Trophoblast cell (in vitro differentiated cells and primary cell): ENCODE results near the gene TTLL11.
A peak's percentile ranks its signal among the peaks of the same experiment; 100 is the strongest.

Source experiments
- DNase-seq, 2 donors: peaks; one replicate each; pipeline ENCODE4 v3.0.0-alpha.2; 2016
- H2AFZ ChIP-seq: 2 replicates; pipeline ENCODE4 v1.6.1; 2013; ENCODE audit warnings: low read length, moderate library complexity, mild to moderate bottlenecking; ENCODE audit not compliant: insufficient read depth, poor library complexity
- H2AK5ac ChIP-seq: 2 replicates; pipeline ENCODE4 v1.6.1; 2013; ENCODE audit warnings: mild to moderate bottlenecking, low read length
- H2BK120ac ChIP-seq: 2 replicates; pipeline ENCODE4 v1.6.1; 2013; ENCODE audit warnings: low read length, mild to moderate bottlenecking, moderate library complexity; ENCODE audit not compliant: insufficient read depth, poor library complexity
- H2BK12ac ChIP-seq: 2 replicates; pipeline ENCODE4 v1.6.1; 2013; ENCODE audit warnings: mild to moderate bottlenecking, low read length, moderate library complexity
- H2BK5ac ChIP-seq: 2 replicates; pipeline ENCODE4 v1.6.1; 2013; ENCODE audit warnings: low read length, low read depth, moderate library complexity, mild to moderate bottlenecking; ENCODE audit not compliant: poor library complexity
- H3K14ac ChIP-seq: 2 replicates; pipeline ENCODE4 v1.6.1; 2013; ENCODE audit warnings: mild to moderate bottlenecking, low read length
- H3K18ac ChIP-seq: 2 replicates; pipeline ENCODE4 v1.6.1; 2013; ENCODE audit warnings: mild to moderate bottlenecking, low read length
- H3K23ac ChIP-seq: 2 replicates; pipeline ENCODE4 v1.6.1; 2013; ENCODE audit warnings: low read length
- H3K27ac ChIP-seq: 2 replicates; pipeline ENCODE4 v1.5.1; 2013; ENCODE audit warnings: low read depth, mild to moderate bottlenecking, inconsistent platforms, low read length, moderate library complexity
- H3K27me3 ChIP-seq: 2 replicates; pipeline ENCODE4 v1.6.1; 2013; ENCODE audit warnings: inconsistent platforms, mild to moderate bottlenecking, low read length, moderate library complexity; ENCODE audit not compliant: insufficient read depth
- H3K36me3 ChIP-seq, 2 experiments: 1 replicate in 1 of 2; 2 replicates in 1 of 2; pipeline ENCODE4 v1.6.1; 2013; ENCODE audit warnings: low read length in 2 of 2, mild to moderate bottlenecking in 2 of 2, moderate library complexity in 1 of 2; ENCODE audit not compliant: insufficient read depth in 2 of 2, control insufficient read depth in 1 of 2
- H3K4ac ChIP-seq: 2 replicates; pipeline ENCODE4 v1.6.1; 2013; ENCODE audit warnings: low read depth, mild to moderate bottlenecking, low read length, moderate library complexity
- H3K4me1 ChIP-seq, 2 experiments: 1 replicate in 1 of 2; 2 replicates in 1 of 2; pipeline ENCODE4 v1.6.1; 2013; ENCODE audit warnings: low read length in 2 of 2, mild to moderate bottlenecking in 2 of 2, moderate library complexity in 1 of 2; ENCODE audit not compliant: insufficient read depth in 2 of 2, control insufficient read depth in 1 of 2
- H3K4me2 ChIP-seq: 2 replicates; pipeline ENCODE4 v1.6.1; 2013; ENCODE audit warnings: inconsistent platforms, mild to moderate bottlenecking, low read length, moderate library complexity
- H3K4me3 ChIP-seq: 2 replicates; pipeline ENCODE4 v1.5.1; 2013; ENCODE audit warnings: mild to moderate bottlenecking, low read depth, low read length, inconsistent platforms
- H3K79me1 ChIP-seq: one replicate; pipeline ENCODE4 v1.6.1; 2013; ENCODE audit warnings: low read length
- H3K79me2 ChIP-seq: 2 replicates; pipeline ENCODE4 v1.6.1; 2013; ENCODE audit warnings: low read length, mild to moderate bottlenecking; ENCODE audit not compliant: control insufficient read depth, insufficient read depth, poor library complexity
- H3K9ac ChIP-seq: 2 replicates; pipeline ENCODE4 v1.6.1; 2013; ENCODE audit warnings: mild to moderate bottlenecking, low read length
- H3K9me3 ChIP-seq: 2 replicates; pipeline ENCODE4 v1.6.1; 2013; ENCODE audit warnings: low read depth, mild to moderate bottlenecking, control low read depth, inconsistent platforms, low read length; ENCODE audit not compliant: insufficient read depth
- H4K12ac ChIP-seq: 2 replicates; pipeline ENCODE4 v1.6.1; 2013; ENCODE audit warnings: low read depth, mild to moderate bottlenecking, low read length, moderate library complexity
- H4K8ac ChIP-seq: 2 replicates; pipeline ENCODE4 v1.6.1; 2013; ENCODE audit warnings: low read depth, mild to moderate bottlenecking, low read length, moderate library complexity
- H4K91ac ChIP-seq: one replicate; pipeline ENCODE4 v1.6.1; 2013; ENCODE audit warnings: low read depth, mild to moderate bottlenecking, low read length, moderate library complexity
- WGBS: extraction: QIAGEN DNeasy Blood & Tissue Kit; methylation state at CpG from one replicate; pipeline ENCODE4 v1.1.7; 2013; ENCODE audit warnings: missing lambda C conversion rate; ENCODE audit not compliant: insufficient read length, insufficient coverage; ENCODE audit errors: extremely low coverage; 5-methylcytosine and 5-hydroxymethylcytosine counted together

The TTLL11 gene

GRCh38 chr9:122058051-122058450 lies 35.1 kb downstream of the TTLL11 start:
- no peak overlapping the region for H4K8ac ChIP-seq
- H2AK5ac ChIP-seq, result no peak overlapping the region
- H3K79me1 ChIP-seq, result no peaks in the 10 kb centered on the region
- WGBS, result no CpG with 5 or more reads among the region's 4 CpGs
- H3K27me3 ChIP-seq, result no peaks in the 10 kb centered on the region
- no peak overlapping the region for H3K14ac ChIP-seq
- H3K9me3 ChIP-seq, result no peaks in the 10 kb centered on the region
- H3K18ac ChIP-seq, result no peak overlapping the region
- no peak overlapping the region for H3K4me2 ChIP-seq
- no peak overlapping the region for H4K12ac ChIP-seq
- H2BK120ac ChIP-seq, result no peak overlapping the region
- H2BK5ac ChIP-seq, result no peak overlapping the region
- no peaks in the 10 kb centered on the region for H3K79me2 ChIP-seq
- H2AFZ ChIP-seq, result no peak overlapping the region
- no peak overlapping the region for H3K9ac ChIP-seq
- H4K91ac ChIP-seq, result no peak overlapping the region
- no peaks in the 10 kb centered on the region for H3K36me3 ChIP-seq
- no peaks in the 10 kb centered on the region for H3K4me1 ChIP-seq
- H3K27ac ChIP-seq, result no peak overlapping the region
- H3K23ac ChIP-seq, result no peak overlapping the region
- H2BK12ac ChIP-seq, result no peak overlapping the region
- DNase-seq, result peak; percentile 31 to 51
- no peak overlapping the region for H3K4me3 ChIP-seq
- no peak overlapping the region for H3K4ac ChIP-seq

GRCh38 chr9:122057211-122057610 lies 35.9 kb downstream of the TTLL11 start:
- no peak for DNase-seq
- Histone ChIP-seq H2AFZ (no peak overlapping the region), H3K36me3 (no peaks in the 10 kb centered on the region), H3K18ac (no peak overlapping the region), H3K9ac (no peak overlapping the region), H4K12ac (no peak overlapping the region), H3K4me1 (no peaks in the 10 kb centered on the region), H3K4ac (no peak overlapping the region), H3K27me3 (no peaks in the 10 kb centered on the region), H2AK5ac (no peak overlapping the region), H3K9me3 (no peaks in the 10 kb centered on the region), H3K4me3 (no peak overlapping the region), H3K4me2 (no peak overlapping the region), H2BK120ac (no peak overlapping the region), H4K8ac (no peak overlapping the region), H4K91ac (no peak overlapping the region), H3K23ac (no peak overlapping the region), H3K79me2 (no peaks in the 10 kb centered on the region), H3K14ac (no peak overlapping the region), H2BK5ac (no peak overlapping the region), H2BK12ac (no peak overlapping the region), H3K27ac (no peak overlapping the region), H3K79me1 (no peaks in the 10 kb centered on the region)
- no CpG with 5 or more reads among the region's 10 CpGs for WGBS

DNA sequence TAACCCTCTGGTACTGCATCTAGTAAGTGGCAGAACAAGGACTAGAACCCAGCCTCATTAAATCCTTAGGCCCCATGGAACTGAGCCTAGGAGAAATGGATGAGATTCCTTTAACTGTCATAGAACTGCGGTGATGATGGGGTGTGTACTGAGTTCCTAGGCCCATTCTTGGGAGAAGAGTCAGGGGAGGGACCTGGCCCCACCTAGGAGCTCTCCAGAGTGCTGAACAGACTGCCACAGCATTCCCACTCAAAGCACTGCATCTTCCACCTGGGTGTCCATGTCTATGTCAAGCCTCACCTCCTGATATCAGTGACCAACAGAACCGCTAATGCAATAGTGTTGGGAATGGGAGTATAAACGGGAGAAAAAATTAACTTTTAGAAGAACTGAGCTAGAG lies 36.6 kb downstream of the TTLL11 start:
- H3K36me3 ChIP-seq, result no peaks in the 10 kb centered on the region
- H3K18ac ChIP-seq, result no peak overlapping the region
- H3K27me3 ChIP-seq, result no peaks in the 10 kb centered on the region
- no peak overlapping the region for H2AK5ac ChIP-seq
- no CpG with 5 or more reads among the region's 3 CpGs for WGBS
- H2BK5ac ChIP-seq, result no peak overlapping the region
- H3K79me2 ChIP-seq, result no peaks in the 10 kb centered on the region
- H3K4me2 ChIP-seq, result no peak overlapping the region
- H4K12ac ChIP-seq, result no peak overlapping the region
- H3K14ac ChIP-seq, result no peak overlapping the region
- H3K79me1 ChIP-seq, result no peaks in the 10 kb centered on the region
- H3K9ac ChIP-seq, result no peak overlapping the region
- no peak overlapping the region for H2BK120ac ChIP-seq
- H3K4me1 ChIP-seq, result no peaks in the 10 kb centered on the region
- no peak overlapping the region for H3K23ac ChIP-seq
- H3K4ac ChIP-seq, result no peak overlapping the region
- no peaks in the 10 kb centered on the region for H3K9me3 ChIP-seq
- H3K27ac ChIP-seq, result no peak overlapping the region
- H4K8ac ChIP-seq, result no peak overlapping the region
- H4K91ac ChIP-seq, result no peak overlapping the region
- DNase-seq, result peak in 1 of 2 donors; percentile 31
- H3K4me3 ChIP-seq, result no peak overlapping the region
- H2AFZ ChIP-seq, result no peak overlapping the region
- H2BK12ac ChIP-seq, result no peak overlapping the region

DNA sequence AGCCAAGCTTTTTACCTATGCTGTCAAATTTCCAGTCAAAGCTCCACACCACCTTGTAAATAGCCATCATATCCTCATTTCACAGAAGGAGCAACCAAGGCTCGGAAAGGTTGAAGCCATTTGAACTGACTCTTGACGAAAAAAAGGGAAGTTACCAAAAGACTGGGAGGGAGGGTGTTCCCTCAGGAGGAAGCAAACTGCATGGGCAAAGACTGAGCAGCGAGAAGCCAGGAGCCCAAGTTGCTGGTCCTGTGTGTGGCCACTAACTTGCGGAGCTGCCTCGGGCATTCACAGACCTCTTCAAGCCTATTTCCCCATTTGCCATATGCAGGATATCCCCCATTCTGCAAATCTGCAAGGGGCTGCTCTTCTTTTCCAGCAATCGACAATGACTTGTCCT lies 37.4 kb downstream of the TTLL11 start:
- Histone ChIP-seq H3K4me3 (no peak overlapping the region), H3K79me1 (no peaks in the 10 kb centered on the region), H4K12ac (no peak overlapping the region), H2AFZ (no peak overlapping the region), H3K4ac (no peak overlapping the region), H3K36me3 (no peaks in the 10 kb centered on the region), H4K8ac (no peak overlapping the region), H3K4me2 (no peak overlapping the region), H3K9ac (no peak overlapping the region), H3K18ac (no peak overlapping the region), H3K27me3 (no peaks in the 10 kb centered on the region), H3K23ac (no peak overlapping the region), H3K14ac (no peak overlapping the region), H2BK120ac (no peak overlapping the region), H3K4me1 (no peaks in the 10 kb centered on the region), H2AK5ac (no peak overlapping the region), H3K79me2 (no peaks in the 10 kb centered on the region), H2BK5ac (no peak overlapping the region), H3K9me3 (no peaks in the 10 kb centered on the region), H4K91ac (no peak overlapping the region), H2BK12ac (no peak overlapping the region), H3K27ac (no peak overlapping the region)
- WGBS, result no CpG with 5 or more reads among the region's 6 CpGs
- DNase-seq, result no peak
